Activated T-cell treated with anti-CD3 and anti-CD28 coated beads for 24 hours (primary cell): Measurements from ENCODE around the gene CDC42EP1.

Source experiments
- DNase-seq: peaks from one replicate; pipeline ENCODE4 v3.0.0-alpha.2; 2020; ENCODE audit warnings: low read depth

Gene CDC42EP1

GRCh38 chr22:37561212-37562048, 1.1 kb downstream of the CDC42EP1 start:
- peak; percentile 69 for DNase-seq

DNA sequence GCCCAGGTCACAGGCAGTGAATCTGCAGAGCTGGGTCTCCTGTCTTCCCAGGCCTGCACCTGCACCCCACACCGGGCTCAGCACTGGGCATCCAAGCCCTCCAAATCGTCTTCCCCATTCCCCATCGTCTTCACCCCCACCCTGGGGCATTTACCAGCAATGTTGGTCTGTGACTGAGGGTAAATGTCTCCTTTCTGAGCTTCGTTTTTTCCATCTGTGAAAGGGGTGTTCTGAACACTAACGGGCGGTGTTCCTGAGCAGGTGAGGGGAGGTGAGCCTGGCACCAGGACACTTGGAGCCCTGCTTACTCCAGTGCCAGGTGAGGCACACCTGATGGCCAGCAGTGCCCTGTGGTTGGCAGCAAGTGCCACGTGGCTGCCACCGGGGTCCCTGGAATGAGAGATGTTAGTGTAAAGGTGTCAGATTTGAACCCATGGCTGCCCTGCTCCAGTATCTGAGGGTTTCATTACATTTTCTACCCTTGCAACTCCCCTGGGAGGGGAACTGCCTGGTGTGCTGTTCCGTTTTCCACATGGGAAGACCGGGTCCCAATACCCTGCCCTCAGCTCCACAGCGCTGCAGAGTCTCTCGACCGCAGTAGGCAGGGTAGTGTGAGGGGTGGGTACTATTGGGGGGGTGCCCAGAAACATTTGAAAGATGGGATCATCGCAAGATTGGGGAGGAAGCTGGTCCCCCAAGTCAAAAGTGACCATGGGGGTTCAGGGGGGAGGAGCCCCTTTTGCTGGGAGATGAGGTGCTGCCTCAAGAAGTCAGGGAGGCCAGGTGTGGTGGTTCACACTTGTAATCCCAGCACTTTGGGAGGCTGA, 2.0 kb downstream of the CDC42EP1 start:
- no peak for DNase-seq

DNA sequence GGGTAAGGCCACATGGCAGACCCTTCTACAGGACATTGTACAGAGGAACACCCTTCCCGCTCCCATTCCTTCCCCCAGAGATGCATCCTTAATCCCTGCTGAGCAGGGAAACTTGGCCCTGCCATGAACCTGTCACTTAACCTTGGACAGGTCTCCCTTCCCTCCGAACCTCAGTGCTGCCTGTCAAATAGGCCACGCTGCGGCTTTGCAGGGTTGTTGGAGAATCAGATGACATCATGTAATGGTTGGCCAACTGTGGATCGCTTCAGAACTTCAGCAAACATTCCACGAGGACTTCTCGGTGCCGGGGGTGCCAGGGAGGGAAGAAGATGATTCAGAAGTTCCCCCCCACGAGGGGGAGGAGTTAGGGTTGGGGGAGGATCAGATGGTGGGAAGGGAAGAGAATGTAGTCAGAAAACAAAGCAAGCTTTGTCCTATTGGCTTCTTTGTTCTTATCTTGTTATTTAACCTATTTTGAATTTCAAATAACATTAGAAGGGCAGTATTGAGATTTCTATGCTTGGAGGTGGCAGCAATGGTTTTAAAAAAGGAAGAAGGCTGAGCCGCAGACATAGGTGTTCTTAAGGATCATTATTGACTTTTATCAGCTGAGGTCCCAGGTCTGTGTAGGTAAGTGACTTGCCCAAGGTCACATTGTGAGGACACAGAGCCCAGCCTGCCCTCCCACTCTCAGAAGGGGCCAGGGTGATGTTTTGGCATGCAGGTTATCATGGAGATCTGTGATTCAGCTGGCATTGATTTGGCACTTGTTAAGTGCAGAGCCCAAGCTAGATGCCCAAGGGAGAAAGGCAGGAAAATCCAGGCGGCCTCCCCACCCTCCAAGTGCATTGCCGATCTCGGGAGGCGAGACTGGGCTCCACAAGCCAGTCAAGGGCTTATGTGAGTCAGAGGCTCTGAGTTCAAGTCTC, 3.1 kb downstream of the CDC42EP1 start:
- DNase-seq, result no peak

GRCh38 chr22:37564111-37564711, 3.9 kb downstream of the CDC42EP1 start:
- DNase-seq, result no peak

- DNase-seq, result no peak
Measured at GRCh38 chr22:37565830-37566229, 5.5 kb downstream of the CDC42EP1 start.

DNA sequence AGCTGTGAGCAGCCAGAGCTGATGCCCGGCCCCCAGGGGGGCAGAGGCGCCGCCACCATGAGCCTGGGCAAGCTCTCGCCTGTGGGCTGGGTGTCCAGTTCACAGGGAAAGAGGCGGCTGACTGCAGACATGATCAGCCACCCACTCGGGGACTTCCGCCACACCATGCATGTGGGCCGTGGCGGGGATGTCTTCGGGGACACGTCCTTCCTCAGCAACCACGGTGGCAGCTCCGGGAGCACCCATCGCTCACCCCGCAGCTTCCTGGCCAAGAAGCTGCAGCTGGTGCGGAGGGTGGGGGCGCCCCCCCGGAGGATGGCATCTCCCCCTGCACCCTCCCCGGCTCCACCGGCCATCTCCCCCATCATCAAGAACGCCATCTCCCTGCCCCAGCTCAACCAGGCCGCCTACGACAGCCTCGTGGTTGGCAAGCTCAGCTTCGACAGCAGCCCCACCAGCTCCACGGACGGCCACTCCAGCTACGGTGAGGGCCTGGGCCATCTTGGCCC, 6.1 kb downstream of the CDC42EP1 start:
- peak; percentile 11 for DNase-seq

GRCh38 chr22:37566903-37567798, 6.9 kb downstream of the CDC42EP1 start:
- DNase-seq, result peak; percentile 84

- no peak for DNase-seq
Measured at GRCh38 chr22:37568012-37568411, 7.7 kb downstream of the CDC42EP1 start.

- no peak for DNase-seq
Measured at GRCh38 chr22:37568448-37569008, 8.2 kb downstream of the CDC42EP1 start.

DNA sequence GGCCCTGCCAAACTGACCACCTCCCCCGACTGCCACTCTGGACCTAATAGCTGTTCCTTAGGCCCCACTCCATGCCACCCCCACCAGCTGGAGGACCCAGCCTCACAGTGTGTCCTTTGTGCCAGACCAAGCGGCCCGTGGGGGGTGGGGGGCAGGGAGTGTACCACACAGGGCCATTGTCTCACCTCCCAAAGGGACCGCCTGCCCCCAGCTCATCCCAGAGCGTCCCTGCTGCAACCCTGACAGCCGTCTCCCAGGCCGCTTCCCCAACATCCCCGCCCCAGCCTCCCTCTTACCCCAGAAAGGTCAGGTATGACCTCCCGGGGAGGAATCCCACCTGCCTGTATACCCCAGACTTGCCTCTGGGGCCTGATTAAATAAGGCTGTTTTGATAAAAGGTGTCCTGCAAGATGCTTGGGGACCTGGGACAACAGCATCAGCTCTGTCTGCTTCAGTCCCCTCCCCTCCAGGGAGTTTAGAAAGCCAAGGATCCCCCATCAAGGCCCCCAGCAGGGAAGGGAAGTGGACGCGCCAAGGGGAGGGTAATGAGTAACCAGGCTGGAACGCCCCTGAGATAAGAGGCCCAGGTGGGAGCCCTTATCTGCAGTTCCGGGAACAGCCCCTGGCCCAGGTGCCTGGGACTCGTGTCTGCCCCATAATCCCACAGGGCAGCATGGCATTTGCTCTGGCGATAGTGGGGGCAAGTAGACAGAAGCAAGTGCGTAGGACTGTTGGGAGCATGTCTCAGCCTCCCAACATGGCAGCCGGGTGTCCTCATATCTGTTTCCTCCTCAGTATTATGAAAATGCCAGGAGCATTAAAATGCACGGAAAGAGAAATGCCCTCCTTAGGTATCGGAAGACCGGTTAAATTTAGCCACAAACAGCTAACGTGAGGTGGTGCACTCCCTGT, 9.0 kb downstream of the CDC42EP1 start:
- no peak for DNase-seq

- no peak for DNase-seq
Measured at GRCh38 chr22:37569921-37570660, 9.8 kb downstream of the CDC42EP1 start.

GRCh38 chr22:37570661-37570976, 10.3 kb downstream of the CDC42EP1 start:
- no peak for DNase-seq

DNA sequence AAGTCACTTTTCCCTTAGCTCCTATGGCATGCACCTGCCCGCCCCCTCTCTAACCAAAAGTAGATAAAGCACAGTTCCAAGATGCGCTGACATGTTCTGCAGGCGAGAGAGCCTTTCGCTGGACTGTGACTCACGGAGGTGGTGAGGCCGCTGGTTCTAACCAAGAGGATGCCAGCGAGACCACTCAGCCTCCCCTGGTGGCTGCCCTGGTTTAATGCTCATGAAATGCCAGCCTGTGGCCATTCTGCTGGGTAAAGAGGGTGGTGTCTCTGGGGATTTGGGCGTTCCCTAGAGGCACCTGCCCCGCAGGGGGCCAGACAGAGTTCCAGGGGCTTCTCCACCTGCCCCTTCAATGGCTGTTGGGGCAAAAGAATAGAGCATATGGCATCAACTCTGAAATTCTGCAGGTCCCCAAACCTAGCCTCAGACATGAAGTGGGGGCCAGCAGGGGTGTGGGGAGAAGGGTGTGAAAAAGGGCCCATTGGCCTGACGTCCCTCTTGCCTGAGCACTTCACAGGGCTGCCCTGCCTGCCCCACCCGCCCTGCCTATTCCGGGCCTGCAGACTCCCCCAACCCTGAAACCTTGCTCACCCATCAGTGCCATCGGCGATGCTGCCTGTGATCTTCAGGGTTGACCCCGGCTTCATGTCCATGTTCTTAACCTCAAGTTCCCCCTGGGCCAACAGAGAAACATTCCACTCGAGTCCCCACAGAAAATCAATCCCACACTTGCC, 11.1 kb downstream of the CDC42EP1 start:
- DNase-seq, result no peak

DNA sequence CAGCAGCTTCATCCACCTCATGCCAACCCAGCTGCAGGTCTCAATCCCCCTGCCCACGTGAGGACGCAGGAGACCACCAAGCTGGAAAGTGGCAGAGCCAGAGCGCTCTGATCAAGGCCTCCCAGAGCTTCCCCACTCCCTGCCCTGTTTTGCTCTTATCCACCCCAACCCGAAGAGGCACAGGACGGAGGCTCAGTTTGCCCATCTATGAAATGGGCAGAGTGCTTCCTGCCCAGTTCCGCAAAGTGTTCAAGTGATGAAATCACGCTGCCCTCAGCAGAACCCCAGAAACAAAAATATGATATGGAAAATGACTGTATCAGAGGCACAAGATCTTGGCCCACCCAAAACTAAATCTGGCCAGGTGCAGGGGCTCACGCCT, 11.7 kb downstream of the CDC42EP1 start:
- no peak for DNase-seq

- no peak for DNase-seq
Measured at GRCh38 chr22:37575490-37576003, 15.3 kb downstream of the CDC42EP1 start.

- DNase-seq, result no peak
Measured at GRCh38 chr22:37578002-37578401, 17.7 kb downstream of the CDC42EP1 start.

DNA sequence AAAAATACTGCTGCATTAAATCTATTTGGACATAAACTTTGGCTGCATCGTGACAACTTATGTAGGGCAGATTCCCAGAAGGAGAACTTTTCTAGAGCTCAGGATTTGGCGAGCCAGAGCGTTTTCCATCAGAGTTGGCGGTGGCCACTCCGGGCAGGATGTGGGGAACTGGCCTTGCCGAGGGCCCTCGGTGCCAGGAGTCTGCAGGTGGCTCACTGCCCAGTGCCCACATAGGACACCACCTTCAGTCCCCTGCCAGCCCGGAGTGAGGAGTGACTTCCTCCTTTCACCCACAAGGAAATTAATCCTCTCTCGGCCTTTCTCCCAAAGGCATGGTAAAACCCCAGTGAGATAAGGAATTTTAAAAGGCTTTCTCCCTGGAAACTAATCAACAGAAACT, 21.2 kb downstream of the CDC42EP1 start:
- no peak for DNase-seq

DNA sequence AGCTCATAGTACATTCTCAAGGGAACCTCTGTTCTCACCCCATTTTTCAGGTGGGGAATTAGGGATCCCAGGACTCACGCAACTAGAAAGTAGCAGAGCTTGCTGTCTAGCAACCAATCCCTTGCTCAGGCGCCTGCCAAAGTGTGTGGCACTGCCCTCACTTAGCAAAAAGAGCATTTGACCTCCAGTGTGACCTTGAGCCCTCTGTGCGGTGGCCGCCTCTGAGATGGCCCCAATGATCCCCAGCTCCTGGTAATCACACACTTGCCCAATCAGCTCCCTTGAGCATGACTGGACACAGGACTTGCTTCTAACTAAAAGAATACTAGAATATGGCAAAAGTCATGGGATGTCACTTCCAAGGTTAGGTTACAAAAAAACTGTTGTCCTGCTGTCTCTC, 22.2 kb downstream of the CDC42EP1 start:
- no peak for DNase-seq
